Superior temporal gyrus (tissue), 1 donor: ENCODE results near the gene VSIG8.
"Not testable (repeated sequence)": the region's sequence is repeated elsewhere in the genome, so short reads cannot be mapped to it uniquely, and the experiment has no call there.

Source experiments
- DNase-seq: peaks from one replicate; pipeline ENCODE4 v3.0.0-alpha.2; 2016; ENCODE audit errors: extremely low spot score

The VSIG8 gene, protein sequence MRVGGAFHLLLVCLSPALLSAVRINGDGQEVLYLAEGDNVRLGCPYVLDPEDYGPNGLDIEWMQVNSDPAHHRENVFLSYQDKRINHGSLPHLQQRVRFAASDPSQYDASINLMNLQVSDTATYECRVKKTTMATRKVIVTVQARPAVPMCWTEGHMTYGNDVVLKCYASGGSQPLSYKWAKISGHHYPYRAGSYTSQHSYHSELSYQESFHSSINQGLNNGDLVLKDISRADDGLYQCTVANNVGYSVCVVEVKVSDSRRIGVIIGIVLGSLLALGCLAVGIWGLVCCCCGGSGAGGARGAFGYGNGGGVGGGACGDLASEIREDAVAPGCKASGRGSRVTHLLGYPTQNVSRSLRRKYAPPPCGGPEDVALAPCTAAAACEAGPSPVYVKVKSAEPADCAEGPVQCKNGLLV

DNA sequence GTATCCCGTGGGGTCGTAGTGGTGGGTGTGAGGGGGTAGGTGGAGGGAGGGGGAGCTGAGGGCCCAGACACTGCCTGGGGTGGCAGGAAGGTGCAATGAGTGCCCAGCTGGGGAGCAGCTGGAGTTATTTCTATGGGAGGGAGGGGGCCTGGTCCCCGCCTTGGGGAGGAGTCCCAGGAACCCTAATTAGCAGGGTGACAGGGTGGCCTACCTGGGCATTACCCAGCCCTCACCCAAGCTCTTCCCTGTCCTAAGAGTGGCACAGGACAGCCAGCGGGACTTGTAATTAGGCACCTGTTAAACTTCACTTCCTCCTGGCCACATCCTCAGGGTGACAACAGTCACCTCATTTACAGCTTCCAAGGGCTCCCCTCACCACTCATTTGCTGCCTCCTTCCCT, at the start of gene VSIG8:
TSS of gene VSIG8 (minus strand) at position 101 of the 400 bp plus-strand sequence. CDS start 136 bp downstream, outside the sequence.
- DNase-seq = no peak

DNA sequence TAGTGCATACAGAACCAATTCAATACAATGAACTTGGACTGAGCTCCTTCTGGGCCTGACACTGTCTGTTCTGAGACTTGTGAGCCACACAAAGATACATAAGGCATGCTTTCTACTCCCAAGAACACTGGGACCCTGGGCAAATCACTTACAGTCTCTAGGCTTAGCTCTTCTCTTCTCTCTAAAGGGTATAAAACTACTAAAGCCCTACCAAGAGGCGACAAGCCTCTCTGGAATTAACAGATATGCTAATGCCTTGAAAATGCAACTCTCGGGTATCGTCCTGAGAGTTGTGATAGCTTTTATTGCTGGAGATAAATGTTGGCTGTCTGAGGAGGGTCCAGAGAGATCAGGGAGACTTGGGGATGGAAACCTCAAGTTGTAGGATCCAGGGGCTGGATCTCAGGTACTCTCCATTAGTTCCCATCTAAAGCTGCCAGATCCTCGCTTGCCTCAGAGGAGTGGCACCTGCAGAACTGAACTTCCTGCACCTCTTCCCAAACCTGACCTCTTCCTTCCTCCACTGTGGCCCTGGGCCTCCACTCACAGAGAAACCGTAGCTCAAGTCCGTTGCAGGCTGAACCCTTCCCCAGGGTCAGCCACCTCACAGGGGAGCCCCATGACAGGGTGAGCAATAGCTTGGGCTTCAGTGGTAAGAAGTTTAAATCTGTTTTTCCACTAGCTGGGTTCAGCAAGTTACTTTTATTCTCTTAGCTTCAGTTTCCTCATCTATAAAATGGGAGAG, 49.0 kb upstream of the VSIG8 start:
- no peak for DNase-seq

DNA sequence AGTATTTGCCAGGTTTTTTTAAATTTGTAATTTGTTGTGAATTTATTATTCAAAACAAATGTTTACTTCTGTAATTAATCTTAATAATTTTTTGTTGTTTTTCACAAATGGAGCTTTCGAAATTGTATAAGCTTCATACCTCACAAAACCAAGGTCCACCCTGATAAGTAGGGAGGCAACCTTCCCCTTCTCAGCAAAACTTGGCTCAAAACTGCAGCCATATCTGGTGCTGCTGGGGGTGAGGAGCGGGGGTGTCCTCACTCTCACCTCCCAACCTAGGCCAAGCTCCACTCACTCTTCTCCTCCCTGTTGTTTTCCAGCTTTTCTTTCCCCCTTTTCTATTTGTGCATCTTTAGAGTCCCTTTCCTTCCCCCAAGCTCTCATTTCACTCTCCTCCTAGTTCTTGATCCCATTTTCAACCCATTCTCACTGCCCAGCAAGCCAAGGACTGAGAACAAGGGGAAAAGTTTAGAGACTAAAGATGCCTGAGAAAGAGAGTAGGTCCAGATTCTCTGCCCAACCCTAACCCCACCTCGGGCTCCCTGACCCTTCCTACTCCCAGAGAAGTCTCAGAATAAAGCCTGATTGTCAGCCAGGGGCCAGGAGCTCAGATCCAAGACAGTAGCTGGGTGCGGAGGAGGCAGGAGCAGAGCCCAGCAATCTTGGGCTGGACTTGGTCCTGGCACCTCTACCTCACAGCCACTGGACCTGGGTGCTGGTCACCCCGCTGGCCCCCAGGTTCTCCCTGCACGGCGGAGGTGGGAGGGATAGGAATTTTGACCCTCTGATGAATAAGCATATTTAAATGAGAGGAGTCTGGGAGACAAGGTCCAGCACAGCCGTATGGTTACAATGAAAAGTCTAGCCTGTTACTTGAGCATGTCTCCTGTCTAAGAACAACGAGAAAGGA, 45.8 kb upstream of the VSIG8 start:
- DNase-seq = no peak

DNA sequence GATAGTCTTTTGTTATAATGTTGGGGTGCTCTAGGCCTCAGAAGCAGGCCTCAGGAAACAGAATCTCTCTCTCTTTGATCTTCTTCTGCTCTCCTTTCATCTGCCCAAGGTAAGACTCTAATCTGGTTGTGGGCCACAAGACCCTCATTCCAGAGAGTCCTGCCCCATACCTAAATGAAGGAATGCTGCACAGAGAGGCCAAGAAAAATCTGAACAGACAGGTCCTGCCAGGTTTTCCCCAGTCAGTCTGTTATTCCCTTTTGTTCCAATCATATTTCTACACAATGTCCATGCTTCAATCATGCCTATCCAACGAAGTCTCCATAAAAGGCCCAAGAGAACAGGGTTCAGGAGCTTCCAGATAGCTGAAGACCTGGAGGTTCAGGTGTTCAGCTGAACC, 44.5 kb upstream of the VSIG8 start:
- no peak for DNase-seq

DNA sequence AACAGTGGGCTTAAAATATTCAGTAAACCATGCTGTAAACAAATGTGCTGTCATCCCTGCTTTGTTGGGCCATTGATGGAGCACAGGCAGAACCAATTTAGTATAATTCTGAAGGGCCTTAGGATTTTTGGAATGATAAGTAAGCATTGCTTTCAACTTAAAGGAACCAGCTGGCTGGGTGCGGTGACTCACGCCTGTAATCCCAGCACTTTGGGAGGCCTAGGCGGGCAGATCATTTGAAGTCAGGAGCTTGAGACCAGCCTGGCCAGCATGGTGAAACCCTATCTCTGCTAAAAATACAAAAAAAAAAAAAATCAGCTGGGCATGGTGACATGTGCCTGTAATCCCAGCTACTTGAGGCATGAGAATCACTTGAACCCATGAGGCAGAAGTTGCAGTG, 41.6 kb upstream of the VSIG8 start:
- not testable (repeated sequence) for DNase-seq

DNA sequence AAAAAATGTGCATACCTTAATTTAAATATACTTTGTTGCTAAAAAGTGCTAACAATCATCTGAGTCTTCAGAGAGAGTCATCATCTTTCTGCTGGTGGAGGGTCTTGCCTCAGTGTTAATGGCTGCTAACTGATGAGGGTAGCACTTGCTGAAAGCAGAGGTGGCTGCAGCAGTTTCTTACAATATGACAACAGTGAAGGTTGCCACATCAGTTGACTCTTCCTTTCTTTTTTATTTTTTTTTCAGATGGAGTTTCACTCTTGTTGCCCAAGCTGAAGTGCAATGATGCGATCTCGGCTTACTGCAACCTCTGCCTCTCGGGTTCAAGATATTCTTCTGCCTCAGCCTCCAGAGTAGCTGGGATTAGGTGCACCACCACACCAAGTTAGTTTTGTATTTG, 40.1 kb upstream of the VSIG8 start:
- DNase-seq = no peak

DNA sequence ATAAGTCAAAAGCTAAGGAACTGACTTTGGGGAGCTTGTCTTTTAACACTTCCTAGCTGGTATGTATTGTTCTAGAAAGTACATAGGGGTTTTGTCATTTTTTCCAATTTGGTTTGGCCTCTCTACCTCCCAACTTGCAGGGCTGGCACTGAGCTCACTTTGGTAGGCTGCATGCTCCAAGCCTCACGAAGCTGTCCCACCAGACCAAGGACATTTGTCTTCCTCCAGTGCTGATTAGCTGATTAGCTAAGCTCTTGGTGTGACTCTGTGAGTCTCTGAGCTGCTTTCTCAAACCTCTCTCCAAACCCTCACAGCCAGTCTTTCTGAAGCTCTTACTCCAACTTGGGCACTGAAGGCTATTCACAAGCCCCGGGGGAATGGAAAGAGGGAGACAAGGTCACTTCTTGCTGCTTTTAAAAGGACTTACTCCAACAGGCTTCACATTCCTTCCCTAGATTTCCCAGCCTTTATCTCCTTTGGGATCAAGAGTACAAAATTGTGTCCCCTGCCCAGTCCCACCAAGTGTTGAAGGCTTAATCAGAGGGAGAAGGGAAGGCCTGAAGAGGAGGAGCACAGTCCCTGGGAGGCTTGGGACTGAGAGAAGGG, 38.4 kb upstream of the VSIG8 start:
- DNase-seq = no peak

DNA sequence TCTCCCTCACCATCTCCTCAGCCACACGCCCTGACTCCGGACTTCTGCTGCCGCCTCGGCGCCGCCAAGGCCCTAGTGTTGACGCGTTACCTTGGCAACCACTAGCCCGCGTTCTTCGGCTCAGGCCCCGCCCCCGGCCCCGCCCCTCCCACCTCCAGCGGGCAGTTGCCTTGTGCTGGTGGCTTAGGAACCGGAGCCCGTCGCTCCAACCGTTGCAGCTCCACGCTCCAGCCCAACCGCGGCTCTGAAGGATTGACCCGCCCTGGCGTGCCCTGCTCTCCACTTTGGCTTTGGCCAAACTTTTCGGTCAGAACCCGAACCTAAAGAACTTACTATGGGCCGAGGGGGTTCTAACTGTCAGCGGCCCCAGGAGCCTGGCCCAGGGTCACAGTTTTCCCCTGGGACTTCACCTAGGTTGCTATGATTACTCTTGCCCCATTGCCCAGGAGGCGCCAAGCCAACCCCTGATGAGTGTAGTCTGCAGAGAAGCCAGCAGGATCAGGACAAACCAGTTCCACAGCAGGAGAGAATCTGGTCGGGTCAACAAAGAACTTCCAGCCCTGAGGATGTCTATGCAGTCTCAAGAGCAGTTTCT, 37.7 kb upstream of the VSIG8 start, which contains the start of gene CFAP45:
TSS of gene CFAP45 (minus strand) at position 80 of the 595 bp plus-strand sequence. CDS start at position 13, 67 bp downstream.
- DNase-seq = no peak

DNA sequence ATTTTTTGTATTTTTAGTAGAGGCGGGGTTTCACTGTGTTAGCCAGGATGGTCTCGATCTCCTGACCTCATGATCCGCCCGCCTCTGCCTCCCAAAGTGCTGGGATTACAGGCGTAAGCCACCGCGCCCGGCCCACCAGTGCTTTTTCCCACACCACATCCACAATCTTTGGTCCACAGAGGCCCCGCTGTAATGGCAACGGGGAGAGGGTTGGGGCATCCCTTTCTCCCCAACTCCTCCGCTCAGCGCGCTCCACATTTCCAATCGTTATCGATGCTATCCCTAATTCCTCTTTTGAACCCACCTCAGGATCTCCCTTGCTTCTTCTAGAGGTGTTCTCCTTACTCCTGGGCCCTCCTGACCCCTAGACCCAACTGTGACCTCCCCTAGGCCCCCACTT, 37.2 kb upstream of the VSIG8 start:
- not testable (repeated sequence) for DNase-seq

DNA sequence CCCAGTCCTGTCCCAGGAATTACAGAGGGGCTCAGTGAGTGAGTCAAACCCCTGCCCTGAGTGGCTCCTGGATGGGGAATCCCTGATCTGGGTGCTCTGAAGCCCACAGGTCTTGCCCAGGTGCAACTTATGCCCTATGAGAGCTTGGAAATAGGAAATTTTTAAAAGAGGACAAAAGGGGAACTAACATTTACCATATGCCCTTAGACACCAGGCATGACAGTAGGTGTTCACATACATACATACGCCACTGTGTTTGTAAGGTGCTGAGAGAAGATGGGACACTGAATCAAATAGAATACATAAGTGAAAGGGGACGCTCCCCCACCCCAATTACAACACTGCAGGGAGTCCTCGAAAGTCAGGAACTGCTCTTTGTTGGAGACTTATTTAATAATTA, 36.1 kb upstream of the VSIG8 start:
- DNase-seq = no peak

DNA sequence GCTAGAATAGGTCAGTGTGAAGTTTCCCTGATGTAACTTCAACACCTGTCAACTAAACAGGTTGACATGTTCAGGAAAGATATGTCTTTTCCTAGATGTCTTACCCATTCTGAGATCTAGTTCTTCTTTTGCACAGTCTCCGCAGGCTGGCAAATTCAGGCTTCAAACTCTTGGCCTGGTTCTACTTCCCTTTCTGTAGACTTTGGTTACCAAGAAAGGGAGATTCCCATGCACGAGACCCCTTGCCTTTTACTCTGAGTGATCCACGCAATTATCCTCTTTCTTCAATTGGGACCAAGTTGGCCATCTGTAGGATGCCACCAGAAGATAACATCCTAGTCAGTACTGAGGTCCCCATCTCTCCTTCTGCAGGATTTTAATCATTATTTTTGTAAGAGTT, 35.5 kb upstream of the VSIG8 start:
- no peak for DNase-seq

DNA sequence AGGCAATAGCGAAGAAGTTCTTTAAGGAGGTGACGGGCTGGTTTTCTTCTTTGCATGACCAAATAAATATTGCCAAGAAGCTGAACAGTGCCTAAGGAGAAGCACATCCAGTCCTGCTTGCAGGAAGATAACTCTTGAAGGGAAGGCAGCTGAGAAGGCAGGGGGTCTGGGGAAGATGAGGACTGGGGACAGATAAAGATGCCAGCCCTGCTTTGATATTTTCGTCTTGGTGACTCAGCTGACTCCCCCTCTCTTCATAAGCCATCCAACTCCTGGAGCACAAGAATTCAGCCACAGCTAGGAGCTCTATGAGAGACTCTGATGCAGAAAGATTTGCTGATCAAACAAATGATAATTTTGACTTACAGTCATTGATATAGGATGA, 34.1 kb upstream of the VSIG8 start:
- no peak for DNase-seq

DNA sequence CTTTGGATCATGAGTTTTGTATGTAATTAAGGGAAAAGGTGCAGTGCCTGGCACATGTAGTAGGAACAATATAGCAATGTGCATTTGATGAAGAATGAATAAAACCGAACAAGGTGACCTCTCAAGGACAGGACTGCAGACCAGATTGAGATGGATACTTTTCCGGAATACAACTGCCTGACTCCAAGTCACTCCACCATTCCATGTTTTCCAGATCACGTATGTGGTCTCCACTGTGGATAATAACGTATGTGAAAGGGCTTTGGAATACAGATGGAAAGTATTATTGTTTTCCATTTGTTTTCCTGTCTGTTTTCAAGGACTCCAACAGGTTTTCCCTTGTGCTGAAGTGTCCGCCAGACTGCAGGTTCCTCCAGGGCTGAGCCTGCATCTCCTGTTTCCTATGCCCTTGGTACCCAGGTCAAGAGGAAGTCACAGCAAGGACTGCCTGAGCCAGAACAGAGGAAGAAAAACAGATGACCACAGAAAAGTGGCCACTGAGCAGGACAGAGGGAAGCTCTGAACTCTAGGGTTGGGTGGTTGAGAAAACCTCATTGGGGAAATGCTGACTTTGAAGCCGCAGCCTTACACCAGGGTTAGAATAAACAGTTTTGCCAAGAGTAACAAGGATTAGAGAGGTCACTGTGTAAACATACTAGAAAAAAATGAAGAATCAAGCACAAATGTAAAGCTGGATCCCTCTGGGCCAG, 33.5 kb upstream of the VSIG8 start:
- DNase-seq = no peak

DNA sequence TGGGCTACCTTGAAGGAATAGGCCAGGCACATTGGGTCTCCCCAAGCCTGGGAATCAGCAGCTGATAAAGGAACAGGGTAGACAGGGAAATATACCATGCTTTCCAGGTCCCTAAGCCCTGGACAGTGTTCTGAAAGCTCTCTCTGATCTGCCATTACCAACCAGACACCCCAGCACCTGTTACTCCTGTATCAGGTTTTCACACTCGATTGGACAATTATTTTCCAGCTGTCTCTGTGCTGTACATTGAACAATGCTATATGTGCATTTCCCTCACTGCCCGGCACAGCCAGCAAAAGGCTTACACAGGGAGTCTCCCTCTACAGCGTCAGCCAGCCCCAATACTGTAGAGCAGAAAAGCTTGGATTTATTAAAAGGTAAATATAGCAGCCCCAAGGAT, 32.8 kb upstream of the VSIG8 start:
- no peak for DNase-seq

DNA sequence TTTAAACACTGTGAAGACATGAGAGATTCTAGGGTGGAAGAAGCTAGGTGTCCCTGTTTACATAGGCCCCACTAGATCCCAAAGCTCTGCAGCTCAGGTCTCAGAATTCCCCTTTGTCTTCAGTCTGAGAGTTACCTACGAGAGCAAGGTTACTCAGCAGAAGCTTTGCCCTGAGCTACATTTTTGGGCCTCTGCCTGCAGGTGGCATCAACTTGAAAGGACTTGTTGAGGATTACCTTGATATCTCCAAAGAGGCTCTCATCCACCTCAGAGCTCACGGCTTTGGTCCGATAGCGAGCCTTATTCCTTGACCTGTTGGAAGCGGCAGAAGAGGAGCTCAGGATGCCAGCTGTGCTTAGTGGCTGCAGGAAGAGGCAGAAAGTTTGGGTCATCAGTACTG, 30.5 kb upstream of the VSIG8 start:
- no peak for DNase-seq

DNA sequence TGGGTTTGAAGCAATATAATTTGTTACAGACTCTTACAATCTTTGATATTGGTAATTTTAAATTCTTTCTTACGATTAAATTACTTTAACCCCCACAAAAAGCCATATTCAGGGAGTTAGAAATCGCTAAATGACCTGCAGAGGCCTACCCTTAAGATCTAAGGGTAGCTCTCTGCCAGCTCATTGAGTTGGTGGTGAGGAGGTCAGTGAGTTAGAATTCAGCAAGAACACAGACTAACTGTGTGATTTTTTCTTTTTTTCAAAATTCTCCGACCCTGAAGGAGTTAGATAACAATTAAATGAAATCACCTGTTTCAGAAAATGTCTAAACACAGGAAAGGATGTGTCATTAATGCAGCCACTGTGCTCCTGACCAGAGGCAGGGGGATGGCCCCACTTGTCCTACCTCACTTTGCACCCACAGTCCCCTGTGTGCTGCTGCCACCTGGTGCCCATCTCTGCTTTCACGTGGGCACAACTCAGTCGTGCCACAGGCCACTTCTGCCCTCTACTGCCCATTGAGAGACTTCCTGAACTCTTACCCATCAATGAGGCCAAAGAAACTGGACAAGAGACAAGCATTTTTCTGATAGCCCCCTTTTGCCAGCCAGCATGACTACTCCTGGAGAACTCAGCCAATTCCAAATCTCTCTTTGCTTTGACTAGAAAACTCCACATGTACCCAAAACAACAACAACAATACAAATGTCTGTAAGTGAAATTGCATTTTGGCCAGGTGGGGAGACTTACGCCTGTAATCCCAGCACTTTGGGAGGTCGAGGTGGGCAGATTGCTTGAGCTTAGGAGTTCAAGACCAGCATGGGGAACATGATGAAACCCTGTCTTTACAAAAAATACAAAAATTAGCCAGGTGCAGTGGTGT, 29.1 kb upstream of the VSIG8 start:
- DNase-seq = peak; percentile 93

DNA sequence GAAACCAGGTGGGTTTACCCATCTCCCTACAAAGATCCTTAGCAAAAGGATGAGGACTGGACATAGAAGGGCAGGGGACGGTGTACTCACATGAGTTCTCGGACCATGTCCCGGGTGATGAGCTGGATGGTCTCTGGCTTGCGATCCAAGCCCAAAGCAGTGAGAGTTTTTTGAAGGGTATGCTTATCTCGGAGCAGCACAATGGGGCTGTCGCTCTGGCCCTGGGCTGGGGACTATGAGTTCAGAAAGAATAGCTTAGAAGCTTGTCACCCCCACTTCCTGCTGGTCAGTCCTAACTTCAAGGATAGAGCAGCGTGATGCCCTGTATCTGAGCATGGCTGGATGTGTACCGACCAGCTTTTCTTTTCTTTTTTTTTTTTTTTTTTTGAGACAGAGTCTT, 27.9 kb upstream of the VSIG8 start:
- no peak for DNase-seq

DNA sequence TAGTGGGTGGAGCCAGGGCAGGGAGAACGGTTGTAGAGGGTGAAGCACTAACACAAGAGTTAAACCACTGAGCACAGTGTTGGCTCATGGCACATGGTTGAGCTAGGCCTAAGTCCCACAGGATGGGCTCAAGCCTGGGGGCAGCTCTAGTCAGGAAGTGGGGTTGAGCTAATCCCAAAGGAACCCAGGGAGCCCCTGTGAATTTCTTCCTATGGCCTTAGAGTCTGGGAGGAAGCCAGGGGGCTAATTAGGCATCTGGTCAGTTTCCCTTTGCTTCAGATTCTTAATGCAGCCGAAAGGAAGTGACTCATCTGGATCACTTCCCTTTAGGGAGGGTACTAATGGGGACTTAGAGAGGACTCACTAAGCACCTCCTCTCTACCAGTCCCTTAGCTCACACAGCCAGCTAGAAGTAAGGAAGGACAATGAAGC, 27.4 kb upstream of the VSIG8 start:
- DNase-seq = no peak

DNA sequence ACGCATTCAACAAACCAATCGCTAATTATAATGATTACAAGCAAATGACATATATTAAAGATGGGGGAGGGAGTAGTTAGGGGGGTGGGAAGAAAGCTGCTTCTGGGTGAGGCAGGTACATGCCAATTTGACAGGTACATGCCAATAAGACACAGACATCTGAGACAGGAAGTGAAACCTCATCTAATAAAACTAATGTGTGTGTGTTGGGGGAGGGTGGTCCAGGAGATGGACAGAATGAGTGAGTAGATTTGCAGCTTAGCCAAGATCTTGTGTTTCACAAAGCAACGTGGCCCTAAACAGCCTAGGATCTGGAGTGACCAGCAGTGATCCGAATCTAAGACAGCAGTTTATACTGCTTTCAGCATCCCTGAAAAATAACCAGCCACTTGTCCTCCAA, 26.7 kb upstream of the VSIG8 start:
- no peak for DNase-seq

DNA sequence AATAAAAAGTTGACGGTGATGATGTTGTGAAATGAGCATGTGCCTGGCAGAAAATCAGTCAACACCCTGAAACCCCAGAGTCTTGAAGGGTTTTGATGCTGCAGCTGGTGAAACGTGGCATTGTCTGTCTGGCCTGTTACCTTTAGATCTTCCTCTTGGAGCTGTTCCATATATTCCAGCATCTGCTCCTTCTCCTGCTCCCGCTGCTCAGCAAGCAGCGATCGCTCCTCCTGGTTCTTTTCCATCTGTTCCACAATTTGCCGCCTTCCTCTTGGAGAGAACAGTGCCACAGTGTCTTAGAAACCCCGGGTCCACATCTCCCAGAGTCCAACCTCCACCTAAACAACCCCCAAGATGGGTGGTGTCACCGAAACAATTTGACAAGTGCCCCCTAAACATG, 21.8 kb upstream of the VSIG8 start:
- no peak for DNase-seq
